GM08714 (cell line): ENCODE data around the gene PRMT7.

Experiments used
- H3K4me3 ChIP-seq: fragments of 200-500 bp; sonication (Bioruptor generic); 2 replicates; pipeline ENCODE4 v1.5.1; 2014; ENCODE audit warnings: mild to moderate bottlenecking, low read length, inconsistent platforms
- ZNF274 ChIP-seq: IDR thresholded peaks from 2 replicates; pipeline ENCODE4 v1.6.1; 2012; ENCODE audit warnings: mild to moderate bottlenecking, low read depth, low read length

PRMT7 gene

DNA sequence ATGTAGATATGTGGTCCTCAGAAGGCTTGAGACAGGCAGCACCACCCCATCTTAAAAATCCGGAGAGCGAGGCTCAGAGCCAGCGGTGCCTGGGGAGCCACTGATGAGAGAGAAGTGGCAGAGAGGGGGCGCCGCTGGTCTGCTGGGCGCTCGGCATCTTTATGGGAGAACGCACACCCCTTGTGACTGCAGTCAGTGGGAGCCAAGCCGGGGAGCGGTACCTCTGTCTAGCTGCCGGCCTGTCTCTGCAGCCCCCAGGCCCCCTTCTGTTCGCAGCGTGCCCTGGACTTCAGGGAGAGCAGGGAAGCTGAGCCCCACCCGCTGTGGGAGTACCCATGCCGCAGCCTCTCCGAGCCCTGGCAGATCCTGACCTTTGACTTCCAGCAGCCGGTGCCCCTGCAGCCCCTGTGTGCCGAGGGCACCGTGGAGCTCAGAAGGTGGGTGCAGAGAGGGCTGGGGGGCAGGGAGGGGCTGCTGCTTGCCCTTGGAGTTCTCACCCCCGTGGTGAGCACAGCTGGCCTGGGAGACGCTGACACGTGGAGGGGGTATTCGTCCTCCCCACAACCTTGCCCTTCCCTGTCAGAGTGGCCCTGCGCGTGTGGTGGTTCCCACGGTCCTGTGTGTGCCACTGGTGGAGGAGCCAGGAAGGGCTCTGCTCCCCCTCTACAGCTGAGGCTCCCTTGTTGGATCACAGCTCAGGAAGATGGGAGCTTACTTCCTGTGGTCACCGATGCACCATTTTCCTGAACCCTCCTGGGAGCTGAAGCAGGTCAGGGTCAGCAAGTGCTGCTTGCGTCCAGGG, 44.8 kb downstream of the PRMT7 start:
- no peak overlapping the region for H3K4me3 ChIP-seq

GRCh38 chr16:68356249-68356918, 45.6 kb downstream of the PRMT7 start:
- TF ChIP-seq ZNF274 = no peak
- no peak overlapping the region; the same call in 1 of the 2 replicates for H3K4me3 ChIP-seq

More for the DNA sequence above, 44.8 kb downstream of the PRMT7 start:
- no peak for TF ChIP-seq ZNF274

- no peak overlapping the region; the same call in 1 of the 2 replicates for H3K4me3 ChIP-seq
- TF ChIP-seq ZNF274 = no peak
These were observed 46.1 kb downstream of the PRMT7 start for GRCh38 chr16:68356919-68357286.

GRCh38 chr16:68357521-68357922, 46.7 kb downstream of the PRMT7 start:
- TF ChIP-seq ZNF274 = no peak
- no peak overlapping the region for H3K4me3 ChIP-seq

GRCh38 chr16:68357923-68358322, 47.1 kb downstream of the PRMT7 start:
- no peak for TF ChIP-seq ZNF274
- no peak overlapping the region for H3K4me3 ChIP-seq

DNA sequence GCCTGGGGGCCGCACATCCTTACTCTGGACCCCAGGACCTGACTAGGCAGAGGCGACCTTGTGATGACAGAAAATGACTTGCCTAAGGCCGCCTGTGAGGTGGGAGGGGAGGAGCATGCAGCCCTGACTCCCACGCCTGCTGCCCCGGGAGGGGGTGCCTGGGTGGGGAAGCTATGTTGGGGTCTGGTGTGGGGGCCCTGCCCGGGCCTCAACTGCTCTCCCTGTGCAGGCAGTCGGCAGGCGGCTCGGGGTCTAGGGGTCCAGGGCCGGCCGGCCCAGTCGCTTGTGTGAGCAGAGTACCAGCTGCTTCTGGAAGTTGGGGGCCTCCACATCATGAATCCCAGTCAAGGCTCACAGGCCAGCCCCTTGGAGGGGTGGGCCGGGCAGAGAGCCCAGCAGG, 48.1 kb downstream of the PRMT7 start:
- TF ChIP-seq ZNF274 = no peak
- no peak overlapping the region for H3K4me3 ChIP-seq

- TF ChIP-seq ZNF274 = no peak
- no peak overlapping the region for H3K4me3 ChIP-seq
These were observed 48.8 kb downstream of the PRMT7 start for GRCh38 chr16:68359398-68360191.

- no peak overlapping the region for H3K4me3 ChIP-seq
- no peak for TF ChIP-seq ZNF274
These were observed 49.7 kb downstream of the PRMT7 start for GRCh38 chr16:68360547-68360946.

GRCh38 chr16:68360956-68361355, 50.1 kb downstream of the PRMT7 start:
- H3K4me3 ChIP-seq = no peak overlapping the region
- TF ChIP-seq ZNF274 = no peak

GRCh38 chr16:68361485-68361884, 50.7 kb downstream of the PRMT7 start:
- no peak overlapping the region for H3K4me3 ChIP-seq
- no peak for TF ChIP-seq ZNF274

GRCh38 chr16:68362262-68362913, 51.6 kb downstream of the PRMT7 start:
- H3K4me3 ChIP-seq = no peak overlapping the region
- no peak for TF ChIP-seq ZNF274

DNA sequence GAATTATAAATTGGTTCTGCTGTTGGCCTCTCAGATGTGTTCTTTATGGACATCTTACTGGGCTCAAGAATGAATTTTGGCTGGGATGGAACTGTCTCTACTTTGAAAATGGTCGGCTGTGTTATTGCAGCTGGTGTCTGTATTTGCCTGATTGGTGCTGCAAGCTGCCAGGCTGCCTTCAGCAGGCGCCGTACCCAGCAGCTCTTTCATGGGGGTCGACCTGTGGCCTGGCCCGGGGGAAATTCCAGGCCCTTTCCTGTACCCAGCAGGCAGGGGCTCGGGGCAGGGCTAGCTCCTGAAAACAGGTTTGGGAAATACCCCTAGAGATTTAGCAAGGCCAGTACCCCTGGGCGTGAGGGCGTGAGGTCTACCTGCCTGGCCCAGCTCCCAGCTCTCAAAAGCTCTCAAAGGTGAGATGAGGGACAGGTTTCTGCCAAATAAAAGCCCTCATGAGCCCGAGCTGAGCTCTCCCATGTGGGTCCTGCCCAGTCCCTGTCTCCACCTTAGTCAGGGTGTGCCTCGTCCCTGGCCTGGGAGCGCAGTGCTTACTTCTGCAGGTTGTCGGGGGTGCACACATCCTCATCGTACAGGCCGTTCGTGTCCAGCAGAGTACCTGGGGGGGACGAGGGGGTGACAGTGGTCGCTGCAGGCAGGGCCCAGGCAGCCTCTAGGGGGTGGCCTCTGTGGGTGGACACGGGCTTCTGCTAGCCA, 52.3 kb downstream of the PRMT7 start:
- no peak for TF ChIP-seq ZNF274
- no peak overlapping the region for H3K4me3 ChIP-seq

GRCh38 chr16:68363658-68364521, 53.1 kb downstream of the PRMT7 start:
- no peak overlapping the region for H3K4me3 ChIP-seq
- no peak for TF ChIP-seq ZNF274
